ENCODE results near the gene CALML5. TPM values are rescaled to one million over a fixed set of nuclear protein-coding genes. Genes with fewer than 3 reads are reported as not detected.

Gene CALML5
- total and polyA plus RNA-seq, 8 donors, result not detected

- no peaks in the 10 kb centered on the region for H3K4me1 ChIP-seq
- intact Hi-C loops (cut with DNase I), result no loop called here
- DNase-seq (peak in 1 of 6 donors; percentile 42), FAIRE-seq (no peak), ATAC-seq (no peak)
- H3K4me3 ChIP-seq, result no peak overlapping the region
- WGBS, 2 donors, result 88 to 89% methylated on average over 38 of the region's 38 CpGs
- H3K36me3 ChIP-seq, result no peaks in the 10 kb centered on the region
- H3K27me3 ChIP-seq, result no peaks in the 10 kb centered on the region
- no peak for TF ChIP-seq CTCF (IDR thresholded peaks at IDR 0.05)
- no peaks in the 10 kb centered on the region for H3K9me3 ChIP-seq
- no peak overlapping the region for H3K27ac ChIP-seq
These were observed 34.9 kb upstream of the CALML5 start for GRCh38 chr10:5534051-5534821.

DNA sequence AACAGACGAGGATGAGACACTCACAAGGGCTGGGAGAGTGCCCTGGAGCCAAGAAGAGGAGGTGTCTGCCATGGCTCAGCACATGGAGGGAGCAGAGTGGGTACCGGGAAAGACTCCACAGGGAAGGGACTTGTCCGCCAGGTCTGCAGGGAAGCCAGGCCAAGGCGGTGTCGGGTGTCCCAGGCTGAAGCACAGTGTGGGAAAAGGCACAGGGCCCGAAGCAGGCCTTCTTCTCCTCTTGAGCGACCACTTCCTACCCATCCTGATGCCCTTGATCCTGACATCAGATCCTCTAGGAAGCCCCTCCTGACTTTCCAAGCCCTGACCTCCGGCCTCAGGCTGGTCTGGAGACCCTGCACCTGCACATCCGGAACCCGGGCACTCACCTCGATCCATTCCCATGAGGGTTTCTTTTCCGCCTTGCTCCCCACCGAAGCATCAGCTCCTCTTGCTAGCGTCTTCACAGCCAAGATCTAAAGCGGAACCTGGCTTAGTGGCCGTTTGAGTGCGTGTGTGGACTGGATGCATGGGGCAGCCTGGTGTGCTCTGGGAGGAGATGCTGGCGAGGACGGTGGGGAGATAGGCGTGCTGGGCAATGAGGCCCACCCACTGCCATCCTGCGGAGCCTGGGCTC, 33.8 kb upstream of the CALML5 start:
- Histone ChIP-seq H3K36me3 (no peaks in the 10 kb centered on the region), H3K27ac (no peak overlapping the region), H3K4me3 (no peak overlapping the region), H3K4me1 (no peaks in the 10 kb centered on the region), H3K9me3 (no peaks in the 10 kb centered on the region), H3K27me3 (no peaks in the 10 kb centered on the region)
- FAIRE-seq (no peak), ATAC-seq (no peak), DNase-seq (peak in 2 of 6 donors; percentile 39 to 47)
- intact Hi-C loops (cut with DNase I), result no loop called here
- 93% methylated on average over 21 of the region's 21 CpGs for WGBS, 2 donors
- TF ChIP-seq CTCF (IDR thresholded peaks at IDR 0.05), result no peak

- DNase-seq, result peak in 1 of 6 donors; percentile 17
These were observed 33.3 kb upstream of the CALML5 start for GRCh38 chr10:5532618-5533097.

GRCh38 chr10:5532307-5532605, 32.9 kb upstream of the CALML5 start:
- Histone ChIP-seq H3K4me3 (no peak overlapping the region), H3K36me3 (no peaks in the 10 kb centered on the region), H3K4me1 (no peaks in the 10 kb centered on the region), H3K27me3 (no peaks in the 10 kb centered on the region), H3K9me3 (no peaks in the 10 kb centered on the region), H3K27ac (no peak overlapping the region)
- WGBS, 2 donors, result 84% methylated on average over 10 of the region's 10 CpGs
- no peak for TF ChIP-seq CTCF (IDR thresholded peaks at IDR 0.05)
- no peak for FAIRE-seq
- no peak for ATAC-seq
- intact Hi-C loops (cut with DNase I), result no loop called here
- DNase-seq, result peak in 2 of 6 donors; percentile 11 to 15

More at GRCh38 chr10:5532618-5533097, 33.3 kb upstream of the CALML5 start:
- Histone ChIP-seq H3K4me3 (no peak overlapping the region), H3K36me3 (no peaks in the 10 kb centered on the region), H3K27ac (no peak overlapping the region), H3K27me3 (no peaks in the 10 kb centered on the region), H3K4me1 (no peaks in the 10 kb centered on the region), H3K9me3 (no peaks in the 10 kb centered on the region)
- intact Hi-C loops (cut with DNase I), result no loop called here
- FAIRE-seq (no peak), ATAC-seq (no peak)
- WGBS, 2 donors, result 88 to 91% methylated on average over 6 of the region's 6 CpGs
- no peak for TF ChIP-seq CTCF (IDR thresholded peaks at IDR 0.05)

Measured in pancreas (tissue), 10 donors.